Measurements from ENCODE around the gene FYB1.
"Not testable (repeated sequence)": the region's sequence is repeated elsewhere in the genome, so short reads cannot be mapped to it uniquely, and the experiment has no call there.

FYB1 gene

DNA sequence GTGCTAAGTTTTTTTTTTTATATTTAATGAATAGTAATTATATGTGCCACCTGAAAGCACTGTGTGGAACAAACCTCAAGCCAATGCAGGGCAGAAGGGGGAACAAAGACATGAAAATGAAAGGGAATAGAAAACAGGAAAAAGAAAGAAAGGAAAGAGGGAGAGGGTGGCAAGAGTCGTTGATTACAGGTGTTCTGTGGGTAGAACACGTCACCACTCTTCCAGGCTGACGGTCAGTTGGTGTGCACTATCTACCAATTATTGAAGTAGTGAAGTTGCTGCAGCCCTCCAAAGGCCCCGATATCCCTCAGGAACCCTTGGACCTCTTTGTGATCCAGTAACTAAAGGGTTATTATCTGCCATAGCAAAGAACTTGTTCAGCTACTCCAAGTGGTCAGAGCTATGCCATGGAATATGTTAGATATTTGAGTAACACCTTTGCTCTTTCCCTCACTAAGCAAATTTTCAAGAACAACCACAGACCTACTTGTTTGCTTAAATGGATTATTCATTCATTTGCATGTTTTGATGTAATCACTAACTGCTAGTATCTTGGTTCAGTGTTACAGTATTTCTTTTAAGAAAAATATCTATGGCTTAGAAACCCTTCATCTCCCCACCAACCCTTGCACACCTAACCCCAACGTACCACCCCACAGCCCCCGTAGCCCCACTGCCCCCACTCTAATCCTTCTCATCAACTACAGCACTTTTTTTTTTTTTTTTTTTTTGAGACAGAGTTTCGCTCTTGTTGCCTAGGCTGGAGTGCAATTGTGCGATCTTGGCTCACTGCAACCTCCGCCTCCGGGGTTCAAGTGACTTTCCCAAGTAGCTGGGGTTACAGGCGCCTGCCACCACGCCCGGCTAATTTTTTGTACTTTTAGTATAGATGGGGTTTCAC lies 31.3 kb downstream of the FYB1 start:
- DNase-seq (ENCODE audit: low read depth) = no peak

DNA sequence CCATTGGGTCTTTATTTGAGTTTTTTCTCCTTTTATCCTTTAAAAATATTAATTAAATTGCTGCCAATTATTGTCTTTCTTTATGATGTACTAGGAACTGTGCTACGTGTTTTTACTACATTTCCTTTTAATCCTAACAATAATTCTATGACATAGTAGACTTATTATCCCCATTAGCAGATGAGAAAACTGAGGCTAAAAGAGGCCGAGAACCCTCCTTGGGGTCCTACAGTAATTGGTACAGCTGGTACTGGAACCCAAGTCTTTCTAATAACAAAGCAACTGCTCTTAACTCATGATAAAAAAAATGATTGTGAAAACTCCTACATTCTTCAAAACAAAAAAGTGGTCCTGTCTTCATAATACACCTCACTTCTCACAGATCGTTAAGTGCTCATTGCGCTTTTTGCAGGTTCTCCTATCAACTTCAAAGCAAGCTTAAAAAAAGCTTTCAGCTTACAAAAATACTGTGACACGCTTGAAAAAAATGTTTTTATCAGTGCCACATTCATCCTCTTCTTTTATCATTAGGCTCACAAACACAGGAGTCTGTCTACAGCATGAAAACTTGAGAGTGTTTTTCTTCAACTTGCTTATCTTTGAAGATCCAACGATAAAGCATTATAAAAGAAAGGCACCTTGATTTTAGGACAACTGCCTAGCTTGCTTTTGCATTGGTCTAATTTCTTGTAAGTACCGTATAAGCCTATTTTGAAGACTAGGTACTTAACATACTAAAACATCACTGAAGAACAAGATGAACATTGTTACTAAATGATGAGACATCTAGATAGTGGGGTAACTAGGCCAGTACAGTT lies 32.4 kb downstream of the FYB1 start:
- DNase-seq (ENCODE audit: low read depth) = no peak

DNA sequence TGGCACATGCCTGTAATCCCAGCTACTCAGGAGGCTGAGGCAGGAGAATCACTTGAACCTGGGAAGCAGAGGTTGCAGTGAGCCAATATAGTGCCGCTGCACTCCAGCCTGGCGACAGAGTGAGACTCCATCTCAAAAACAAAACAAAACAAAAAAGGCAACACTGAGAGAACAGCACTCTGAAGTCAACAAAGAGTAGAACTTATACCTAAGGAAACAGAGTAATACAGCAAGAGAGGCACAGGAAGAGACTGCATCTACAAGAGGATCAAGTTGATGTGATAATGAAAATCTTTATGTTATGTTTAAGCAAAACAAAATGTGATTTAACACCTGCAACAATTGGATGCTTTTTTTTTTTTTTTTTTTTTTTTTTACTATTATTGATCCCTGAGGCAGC lies 33.1 kb downstream of the FYB1 start:
- DNase-seq (ENCODE audit: low read depth) = no peak

DNA sequence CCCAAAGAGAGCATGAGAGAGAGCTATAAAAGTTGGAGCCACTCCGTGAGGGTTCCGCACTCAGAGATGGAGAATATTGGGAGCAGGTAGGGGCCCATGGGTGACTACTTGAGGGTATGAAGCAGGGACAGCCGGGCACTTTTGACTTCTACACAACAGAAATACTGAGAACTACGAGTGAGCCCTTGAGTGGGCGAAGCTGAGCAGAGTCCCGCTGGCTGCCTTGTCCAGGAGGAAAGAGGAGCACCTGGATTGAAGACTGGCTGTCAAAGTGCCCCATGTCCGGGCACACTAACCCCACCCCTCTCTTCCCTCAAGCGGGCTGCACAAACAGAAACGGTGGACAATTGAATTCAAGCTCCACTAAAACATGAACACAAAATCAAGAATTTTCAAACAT lies 33.6 kb downstream of the FYB1 start:
- no peak for DNase-seq (ENCODE audit: low read depth)

DNA sequence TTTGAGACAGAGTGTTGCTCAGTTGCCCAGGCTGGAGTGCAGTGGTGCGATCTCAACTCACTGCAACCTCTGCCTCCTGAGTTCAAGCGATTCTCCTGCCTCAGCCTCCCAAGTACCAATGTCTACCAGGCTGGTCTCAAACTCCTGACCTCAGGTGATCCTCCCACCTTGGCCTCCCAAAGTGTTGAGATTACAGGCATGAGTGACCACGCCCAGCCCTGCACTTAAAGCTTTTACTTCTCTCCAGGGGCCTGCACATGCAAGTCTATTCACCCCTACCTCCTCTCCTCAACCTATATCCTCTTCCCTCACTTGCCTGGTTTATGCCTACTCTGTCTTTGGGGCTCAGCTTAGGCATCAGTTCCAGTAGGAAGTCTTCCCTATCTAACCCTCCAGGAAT lies 39.8 kb downstream of the FYB1 start:
- DNase-seq (ENCODE audit: low read depth) = not testable (repeated sequence)

DNA sequence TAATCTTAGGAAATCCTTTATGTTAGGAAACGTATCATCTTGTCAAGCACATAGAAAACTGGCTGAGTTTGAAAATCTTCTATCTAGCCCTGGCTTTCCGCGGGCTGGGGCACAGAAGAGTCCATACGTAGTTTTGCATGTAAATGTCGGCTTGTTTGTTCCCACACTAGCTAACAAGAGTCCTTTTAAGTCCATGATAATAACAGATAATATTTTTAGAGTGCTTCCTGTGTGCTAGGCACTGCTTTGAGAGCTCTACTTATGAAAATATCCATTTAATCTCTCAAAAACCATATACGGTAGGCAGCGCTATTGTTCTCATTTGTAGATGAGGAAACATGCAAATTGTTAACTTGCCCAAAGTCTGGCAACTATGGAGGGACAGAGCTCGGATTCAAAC lies 40.5 kb downstream of the FYB1 start:
- no peak for DNase-seq (ENCODE audit: low read depth)

DNA sequence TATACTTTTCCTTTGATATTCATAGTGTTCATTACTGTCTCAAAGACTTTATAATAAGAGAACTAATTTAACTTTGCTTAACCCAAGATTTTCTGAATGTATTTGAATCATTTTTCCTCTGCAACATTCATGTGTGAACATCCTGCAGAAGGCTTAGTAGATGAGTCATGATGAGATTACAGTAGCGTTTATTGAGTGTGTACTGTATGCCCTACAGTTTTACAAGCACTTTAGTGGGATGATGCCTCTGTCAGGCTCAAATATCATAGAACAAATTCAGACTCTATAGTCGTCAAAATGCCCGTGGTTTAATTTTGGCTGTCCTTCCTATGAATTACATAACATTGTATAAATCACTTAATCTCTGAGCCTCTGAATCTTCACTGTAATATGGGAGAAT lies 41.2 kb downstream of the FYB1 start:
- DNase-seq (ENCODE audit: low read depth) = no peak

DNA sequence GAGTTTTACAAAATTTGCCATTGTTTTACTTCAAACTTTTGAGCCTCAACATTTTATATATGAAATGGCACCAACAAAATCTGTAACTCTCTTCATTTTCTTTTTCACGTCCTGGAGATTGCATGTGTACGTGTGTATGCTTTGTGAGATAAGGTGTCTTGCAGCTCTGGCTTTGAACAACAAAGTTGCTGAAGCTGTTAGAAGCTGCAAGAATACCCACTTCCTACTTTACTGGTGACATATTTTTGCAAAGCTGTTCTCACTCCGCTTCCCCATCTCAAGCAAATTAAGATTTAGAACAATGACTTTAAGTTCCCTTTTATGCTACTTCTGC lies 41.8 kb downstream of the FYB1 start:
- DNase-seq (ENCODE audit: low read depth) = no peak

DNA sequence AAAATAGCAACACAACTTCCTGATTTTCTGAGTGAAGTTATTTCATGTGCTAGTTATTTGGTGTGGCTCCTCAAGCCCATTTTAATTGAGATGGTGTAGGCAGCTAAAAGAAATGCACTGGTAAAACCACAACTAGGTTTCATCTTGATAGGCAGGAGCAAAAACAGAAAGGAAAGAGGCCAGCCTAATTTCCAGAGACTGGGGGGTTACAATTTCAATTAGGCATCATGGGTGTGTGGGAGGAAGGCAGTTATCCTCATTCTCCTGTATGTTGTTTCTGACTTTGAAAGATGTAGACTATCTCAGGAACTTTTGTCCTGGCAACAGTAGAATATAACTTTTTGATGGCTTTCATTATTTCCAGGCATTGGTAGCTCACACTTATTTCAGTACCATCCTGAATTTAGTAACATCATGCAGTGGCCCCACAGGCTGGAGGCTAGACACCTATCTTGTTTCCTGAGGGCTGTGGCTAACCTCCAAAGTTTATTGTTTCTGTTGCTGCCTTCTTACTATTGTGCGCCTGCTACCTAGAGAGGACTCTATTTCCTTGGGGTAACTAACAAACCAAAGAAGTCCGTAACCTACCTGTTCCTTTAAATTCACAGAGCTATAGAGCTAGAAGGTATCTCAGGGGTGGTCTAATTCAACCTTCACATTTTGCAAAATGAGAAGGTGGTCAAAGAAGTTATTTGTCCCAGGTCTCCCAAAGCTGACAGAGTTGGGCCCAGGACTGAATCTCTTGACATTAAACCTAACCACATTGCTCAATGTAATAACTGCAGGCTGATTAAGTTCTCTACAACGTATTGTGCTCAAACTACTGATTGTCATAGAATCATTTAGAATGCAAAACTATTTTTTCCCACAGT lies 42.4 kb downstream of the FYB1 start:
- DNase-seq (ENCODE audit: low read depth) = no peak

DNA sequence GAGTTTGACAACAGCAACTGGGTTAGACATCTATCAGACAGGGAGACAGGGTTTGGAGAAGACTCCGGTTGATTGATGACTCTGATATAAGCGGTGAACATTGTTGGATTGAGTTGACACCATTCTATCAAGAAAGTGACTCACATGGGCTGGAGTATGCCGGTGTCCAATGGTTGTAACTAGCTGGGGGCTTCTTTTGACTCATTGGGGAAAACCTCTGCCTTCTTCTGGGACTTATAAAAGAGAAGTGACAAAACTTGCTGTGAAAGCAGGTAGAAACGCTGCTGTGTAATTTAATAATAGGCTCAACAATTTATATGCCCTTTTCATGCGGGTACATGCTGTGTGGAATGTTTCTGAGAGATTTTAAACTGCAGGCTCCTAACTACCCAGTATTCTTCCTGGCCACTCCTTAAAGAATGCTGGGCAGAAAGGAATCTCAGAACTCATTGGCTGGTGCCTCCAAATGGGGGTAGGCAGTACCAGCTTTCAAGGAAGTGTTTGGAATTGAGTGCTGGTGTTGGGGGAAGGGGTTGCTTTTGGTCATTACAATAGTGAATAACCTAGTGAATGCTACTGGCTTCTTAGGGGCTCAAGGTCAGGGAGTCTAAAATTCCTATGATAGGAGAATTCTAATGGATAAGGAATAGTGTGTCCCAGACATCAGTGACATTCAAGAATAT lies 43.9 kb downstream of the FYB1 start:
- DNase-seq (ENCODE audit: low read depth) = no peak

DNA sequence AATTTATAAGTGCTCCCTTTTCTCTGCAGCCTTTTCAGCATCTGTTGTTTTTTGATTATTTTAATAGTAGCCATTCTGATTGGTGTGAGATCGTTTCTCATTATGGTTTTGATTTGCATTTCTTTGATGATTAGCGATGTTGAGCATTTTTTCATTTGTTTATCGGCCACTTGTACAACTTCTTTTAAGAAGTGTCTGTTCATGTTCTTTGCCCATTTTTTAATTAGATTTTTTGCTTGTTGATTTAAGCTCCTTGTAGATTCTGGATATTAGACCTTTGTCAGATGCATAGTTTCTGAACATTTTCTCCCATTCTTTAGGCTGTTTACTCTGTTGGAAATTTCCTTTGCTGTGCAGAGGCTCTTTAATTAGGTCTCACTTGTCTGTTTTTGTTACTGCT lies 46.3 kb downstream of the FYB1 start:
- DNase-seq (ENCODE audit: low read depth) = no peak

DNA sequence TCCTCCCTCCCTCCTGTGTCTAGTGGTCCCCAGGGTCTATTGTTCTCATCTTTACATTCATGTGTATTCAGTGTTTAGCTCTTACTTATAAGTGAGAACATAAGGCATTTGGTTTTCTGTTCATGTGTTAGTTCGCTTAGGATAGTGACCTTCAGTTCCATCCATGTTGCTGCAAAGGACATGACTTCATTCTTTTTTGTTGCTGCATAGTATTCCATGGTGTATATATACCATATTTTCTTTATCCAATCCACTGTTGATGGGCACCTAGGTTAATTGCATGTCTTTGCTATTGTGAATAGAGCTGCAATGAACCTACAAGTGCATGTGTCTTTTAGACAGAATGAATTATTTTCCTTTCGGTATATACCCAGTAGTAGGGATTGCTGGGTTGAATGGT lies 46.8 kb downstream of the FYB1 start:
- no peak for DNase-seq (ENCODE audit: low read depth)

DNA sequence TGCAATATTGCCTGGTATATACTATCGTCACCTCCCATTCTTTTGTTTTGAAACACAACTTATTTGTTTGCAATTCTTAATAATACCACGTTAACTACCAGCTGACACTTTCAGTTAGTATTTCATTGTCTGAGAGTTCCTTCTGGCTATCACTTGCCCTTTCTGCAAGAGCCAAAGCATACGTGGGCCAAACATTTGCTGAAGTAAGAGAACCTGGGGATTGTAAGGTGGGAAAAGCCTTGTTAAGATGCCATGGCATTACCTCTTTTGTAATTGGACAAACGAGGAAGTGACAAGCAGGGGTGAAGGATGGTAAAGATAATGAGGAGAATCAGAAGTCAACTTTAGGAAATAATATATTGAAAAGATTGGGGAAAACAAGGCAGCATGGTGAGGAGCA lies 47.7 kb downstream of the FYB1 start:
- DNase-seq (ENCODE audit: low read depth) = no peak

DNA sequence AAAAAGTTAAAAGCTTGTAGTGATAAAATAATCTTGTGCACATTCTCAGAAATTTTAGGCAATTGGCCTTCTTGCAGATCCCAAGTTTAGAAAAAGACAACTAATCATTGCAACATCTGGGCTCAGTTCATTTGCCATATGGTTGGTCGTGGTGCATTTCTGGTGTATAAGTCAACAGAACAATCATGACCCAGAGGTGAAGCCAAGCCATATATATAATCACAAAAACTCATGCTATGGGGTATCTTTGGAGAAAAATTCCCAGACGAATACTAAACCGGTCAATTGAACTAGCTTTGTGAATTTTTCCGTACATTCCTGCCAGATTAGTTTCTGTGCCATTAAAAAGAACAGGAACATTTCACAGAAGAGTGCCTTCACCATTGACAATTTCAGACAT lies 50.3 kb downstream of the FYB1 start:
- no peak for DNase-seq (ENCODE audit: low read depth)

DNA sequence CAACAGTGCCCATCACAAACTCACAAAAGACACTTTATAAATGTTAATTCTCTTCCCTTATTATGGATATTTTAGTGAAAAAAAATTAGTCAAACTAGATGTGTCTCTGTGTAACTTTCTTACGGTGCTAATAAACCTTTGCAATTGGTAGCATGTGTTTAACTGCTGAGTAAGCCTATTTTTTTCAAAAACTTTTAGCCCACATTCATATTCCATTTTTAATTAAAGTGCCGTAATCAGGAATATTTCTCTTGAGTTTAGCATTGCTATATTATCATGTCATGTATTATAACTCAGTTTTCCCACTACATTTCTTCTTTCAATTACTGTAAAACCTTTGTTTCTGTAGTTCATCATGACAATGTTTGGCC lies 51.4 kb downstream of the FYB1 start:
- DNase-seq (ENCODE audit: low read depth) = no peak

DNA sequence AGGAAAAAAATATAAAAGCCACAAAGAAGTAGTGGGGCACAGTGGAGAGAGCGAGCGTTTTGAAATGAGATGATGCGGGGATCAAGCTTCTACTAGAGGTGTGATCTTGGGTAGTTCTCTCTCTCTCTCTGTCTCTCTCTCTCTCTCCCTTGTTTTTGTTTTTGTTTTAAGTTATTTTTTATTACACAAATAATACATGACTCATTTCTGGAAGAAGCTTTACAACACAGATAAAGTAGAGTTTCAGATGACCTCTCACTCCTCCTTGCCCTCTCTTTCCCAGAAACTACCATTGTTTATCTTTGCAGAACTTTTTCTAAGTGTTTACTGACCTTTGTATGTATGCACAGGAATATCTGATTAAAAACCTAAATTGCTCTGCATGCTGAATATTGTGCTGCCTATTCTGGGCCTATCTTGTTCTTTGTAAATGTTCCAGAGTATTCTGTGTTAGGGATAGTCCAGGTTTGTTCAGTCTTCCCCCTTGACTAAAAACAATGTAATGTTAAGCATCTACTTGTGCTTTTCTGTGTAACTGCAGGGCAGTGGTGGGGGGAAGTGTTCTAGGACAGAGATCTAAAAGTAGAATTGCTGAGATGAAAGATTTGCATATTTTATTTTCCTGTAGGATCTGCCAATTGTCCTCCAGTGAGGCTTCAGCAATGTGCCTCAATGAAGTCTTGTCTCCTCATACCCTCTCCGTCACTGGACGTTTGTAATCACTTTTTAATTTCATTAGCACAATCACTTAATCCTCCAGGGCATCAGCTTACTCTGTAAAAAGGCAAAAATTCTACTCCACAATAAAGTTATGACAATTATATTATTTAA lies 52.0 kb downstream of the FYB1 start:
- DNase-seq (ENCODE audit: low read depth) = no peak

DNA sequence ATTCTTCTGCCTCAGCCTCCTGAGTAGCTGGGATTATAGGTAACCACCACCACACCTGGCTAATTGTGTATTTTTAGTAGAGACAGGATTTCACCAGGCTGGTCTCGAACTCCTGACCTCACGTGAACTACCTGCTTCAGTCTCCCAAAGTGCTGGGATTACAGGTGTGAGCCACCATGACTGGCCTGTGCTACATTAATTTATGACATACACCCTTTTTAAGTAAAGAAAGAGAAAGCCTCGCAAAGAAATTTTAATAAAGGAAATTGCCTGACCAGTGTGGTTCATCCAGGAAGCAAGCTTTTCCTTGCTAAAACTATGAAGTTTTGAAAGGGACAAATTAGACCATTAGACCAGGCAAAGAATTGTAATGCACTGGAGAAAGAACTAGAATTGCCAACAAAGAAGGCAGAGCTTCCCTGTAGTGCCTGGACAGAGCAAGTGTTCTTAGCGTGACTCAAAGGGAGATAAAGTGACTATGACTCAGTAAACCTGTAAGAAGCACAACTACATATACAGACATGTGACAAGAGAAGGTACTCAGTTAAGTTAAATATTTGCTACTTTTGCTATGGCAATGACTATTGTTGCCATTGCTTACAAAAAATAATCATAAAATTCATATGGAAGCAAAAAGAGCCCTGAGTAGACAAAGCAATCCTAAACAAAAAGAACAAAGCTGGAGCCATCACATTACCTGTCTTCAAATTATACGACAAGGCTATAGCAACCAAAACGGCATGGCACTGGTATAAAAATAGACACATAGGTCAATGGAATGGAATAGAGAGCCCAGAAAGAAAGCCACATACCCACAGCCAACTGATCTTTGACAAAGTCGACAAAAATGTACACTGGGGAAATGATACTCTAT lies 54.6 kb downstream of the FYB1 start:
- DNase-seq (ENCODE audit: low read depth) = no peak

DNA sequence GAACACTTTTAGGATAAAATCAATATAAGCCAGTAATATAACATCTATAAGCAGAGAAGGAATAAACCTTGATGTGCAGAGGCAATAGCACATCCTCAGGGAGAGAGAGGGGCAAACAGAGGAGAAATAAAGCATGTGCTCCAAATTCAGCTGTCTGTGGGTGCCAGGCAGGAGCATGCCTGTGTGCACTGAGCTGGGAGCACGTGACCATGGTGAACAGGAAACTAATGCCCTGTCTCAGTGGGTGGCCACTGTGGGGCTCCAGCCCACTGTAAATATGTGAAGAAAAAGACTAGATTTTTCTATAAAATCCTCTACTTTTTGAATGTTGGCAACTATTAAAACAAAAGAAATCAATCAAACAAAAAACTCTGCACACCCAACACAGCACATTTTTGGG lies 55.3 kb downstream of the FYB1 start:
- no peak for DNase-seq (ENCODE audit: low read depth)

DNA sequence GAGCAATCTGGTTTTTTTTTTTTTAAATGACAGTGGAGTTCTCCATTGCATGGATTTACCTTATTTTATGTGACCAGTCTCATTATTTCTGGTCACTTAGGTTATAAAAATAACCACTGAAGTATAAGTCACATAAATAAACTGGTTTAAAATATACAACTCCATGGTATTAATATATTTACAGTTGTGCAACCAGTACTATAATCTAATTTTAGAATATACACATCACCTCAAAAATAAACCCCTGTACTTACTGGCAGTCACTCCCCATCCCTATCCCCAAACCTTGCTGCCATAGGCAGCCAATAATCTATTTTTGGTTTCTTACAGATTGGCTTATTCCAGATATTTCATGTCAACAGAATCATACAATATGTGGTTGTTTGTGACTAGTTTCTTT lies 57.8 kb downstream of the FYB1 start:
- DNase-seq (ENCODE audit: low read depth) = no peak

DNA sequence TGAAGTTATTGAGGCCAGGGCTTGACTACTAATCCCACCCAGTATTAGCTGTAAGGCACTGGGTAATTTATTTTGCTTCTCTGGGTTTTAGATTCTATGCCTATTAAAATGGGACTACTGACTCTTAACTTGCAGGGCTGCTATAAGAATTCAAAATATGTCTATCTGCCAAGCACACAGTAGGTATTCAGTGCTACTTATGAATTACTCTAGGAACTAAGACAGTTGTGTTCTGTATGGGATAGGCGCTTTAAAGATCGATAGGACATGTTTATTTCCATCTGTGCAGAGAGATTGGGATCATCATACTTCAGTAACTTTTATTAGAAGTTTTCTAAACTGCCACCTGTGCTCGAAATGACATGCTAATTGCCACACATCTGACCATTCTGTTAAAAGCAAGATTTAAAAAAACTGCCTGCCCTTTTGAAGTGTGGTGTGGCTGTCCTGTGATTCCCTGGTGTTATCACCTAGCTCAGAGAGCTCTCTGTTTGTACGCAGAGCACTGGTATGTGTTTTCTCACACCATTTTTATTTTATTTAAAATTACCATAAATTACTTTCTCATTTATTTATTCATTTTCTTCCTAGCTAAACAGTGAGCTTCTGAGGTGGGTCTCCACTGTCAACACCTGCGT lies 58.7 kb downstream of the FYB1 start:
- no peak for DNase-seq (ENCODE audit: low read depth)

Data from stimulated activated CD8-positive, alpha-beta memory T cell treated with anti-CD3 and anti-CD28 coated beads, Interleukin-12 subunit alpha, Interleukin-12 subunit beta, amount 100 ng/mL, for 4 hours (primary cell).